WERI-Rb-1 (cell line): ENCODE measurements around the gene CRYBG2.

Source experiments
- DNase-seq: peaks from one replicate; pipeline ENCODE4 v3.0.0-alpha.2; 2020
- H3K27ac ChIP-seq: fragments of 250-450 bp; sonication (Bioruptor Pico); 2 replicates; pipeline ENCODE4 v1.5.1; 2020; ENCODE audit warnings: mild to moderate bottlenecking, moderate library complexity
- H3K27me3 ChIP-seq: fragments of 250-450 bp; sonication (Bioruptor Pico); 2 replicates; pipeline ENCODE4 v1.5.1; 2021; ENCODE audit warnings: mild to moderate bottlenecking, low read depth, moderate library complexity; ENCODE audit not compliant: insufficient read depth, severe bottlenecking
- H3K36me3 ChIP-seq: fragments of 250-450 bp; sonication (Bioruptor Pico); 2 replicates; pipeline ENCODE4 v1.5.1; 2020; ENCODE audit warnings: mild to moderate bottlenecking, moderate library complexity
- H3K4me3 ChIP-seq: 2 replicates; pipeline ENCODE4 v1.5.1; 2011; ENCODE audit warnings: low read depth, mild to moderate bottlenecking, control low read depth, low read length
- H3K9me3 ChIP-seq: fragments of 250-450 bp; sonication (Bioruptor Pico); 2 replicates; pipeline ENCODE4 v1.5.1; 2021; ENCODE audit warnings: mild to moderate bottlenecking, moderate library complexity; ENCODE audit not compliant: severe bottlenecking
- TF ChIP-seq, protein P1 (sequence below): IDR thresholded peaks from 2 replicates; pipeline ENCODE4 v1.5.1; 2011; ENCODE audit warnings: low read depth, mild to moderate bottlenecking, control low read depth, inconsistent platforms, low read length

CRYBG2 gene

DNA sequence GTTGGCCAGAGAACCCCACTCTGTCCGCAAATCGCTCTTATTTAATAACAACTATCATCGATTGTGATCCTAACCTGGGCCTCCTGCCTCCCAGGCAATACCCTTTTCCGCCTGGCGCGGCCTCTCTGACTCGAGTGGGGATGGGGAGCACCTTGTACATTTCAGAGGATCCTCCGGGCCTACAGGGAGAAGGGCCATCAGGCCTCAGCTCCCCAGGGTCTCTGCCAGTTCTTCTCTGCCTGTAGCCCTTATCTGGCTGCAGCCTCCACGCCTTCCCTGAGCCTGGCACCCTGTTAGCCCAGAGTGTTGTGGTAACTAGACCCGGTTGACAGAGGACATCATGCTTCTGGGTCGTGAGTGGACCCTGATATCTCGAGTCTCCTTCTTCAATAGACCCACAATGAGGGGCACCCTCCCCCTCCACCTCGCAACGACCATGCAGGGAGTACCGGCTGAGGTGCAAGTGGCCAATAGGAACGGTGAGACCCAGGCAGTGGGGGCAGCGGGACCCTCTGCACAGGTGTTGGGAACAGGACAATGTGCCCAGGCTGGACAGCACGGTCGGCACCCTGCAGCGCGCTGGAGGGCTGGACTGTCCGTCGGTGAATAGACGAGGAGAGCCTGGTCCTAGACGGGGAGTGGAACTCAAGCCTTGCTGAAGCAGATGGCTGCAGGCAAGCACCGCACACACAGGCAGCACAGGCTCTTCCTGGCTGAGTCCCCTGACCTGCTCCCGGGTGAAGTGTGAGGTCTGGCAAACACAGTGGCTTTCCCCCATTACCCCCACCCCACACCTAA lies 7.1 kb upstream of the CRYBG2 start:
- DNase-seq: no peak
- H3K27ac ChIP-seq: no peak overlapping the region
- H3K4me3 ChIP-seq: no peak overlapping the region
- TF ChIP-seq, protein P1, sequence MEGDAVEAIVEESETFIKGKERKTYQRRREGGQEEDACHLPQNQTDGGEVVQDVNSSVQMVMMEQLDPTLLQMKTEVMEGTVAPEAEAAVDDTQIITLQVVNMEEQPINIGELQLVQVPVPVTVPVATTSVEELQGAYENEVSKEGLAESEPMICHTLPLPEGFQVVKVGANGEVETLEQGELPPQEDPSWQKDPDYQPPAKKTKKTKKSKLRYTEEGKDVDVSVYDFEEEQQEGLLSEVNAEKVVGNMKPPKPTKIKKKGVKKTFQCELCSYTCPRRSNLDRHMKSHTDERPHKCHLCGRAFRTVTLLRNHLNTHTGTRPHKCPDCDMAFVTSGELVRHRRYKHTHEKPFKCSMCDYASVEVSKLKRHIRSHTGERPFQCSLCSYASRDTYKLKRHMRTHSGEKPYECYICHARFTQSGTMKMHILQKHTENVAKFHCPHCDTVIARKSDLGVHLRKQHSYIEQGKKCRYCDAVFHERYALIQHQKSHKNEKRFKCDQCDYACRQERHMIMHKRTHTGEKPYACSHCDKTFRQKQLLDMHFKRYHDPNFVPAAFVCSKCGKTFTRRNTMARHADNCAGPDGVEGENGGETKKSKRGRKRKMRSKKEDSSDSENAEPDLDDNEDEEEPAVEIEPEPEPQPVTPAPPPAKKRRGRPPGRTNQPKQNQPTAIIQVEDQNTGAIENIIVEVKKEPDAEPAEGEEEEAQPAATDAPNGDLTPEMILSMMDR: no peak
- no peaks in the 10 kb centered on the region for H3K9me3 ChIP-seq
- no peaks in the 10 kb centered on the region for H3K36me3 ChIP-seq
- H3K27me3 ChIP-seq: no peaks in the 10 kb centered on the region

- DNase-seq: no peak
- H3K4me3 ChIP-seq: no peak overlapping the region
- TF ChIP-seq, protein P1: no peak
- H3K36me3 ChIP-seq: no peaks in the 10 kb centered on the region
- H3K27me3 ChIP-seq: no peaks in the 10 kb centered on the region
- H3K27ac ChIP-seq: no peak overlapping the region
- no peaks in the 10 kb centered on the region for H3K9me3 ChIP-seq
Measured at GRCh38 chr1:26359981-26360806, 6.3 kb upstream of the CRYBG2 start.

GRCh38 chr1:26358411-26359384 lies 4.8 kb upstream of the CRYBG2 start:
- Histone ChIP-seq H3K9me3 (no peaks in the 10 kb centered on the region), H3K27me3 (no peaks in the 10 kb centered on the region), H3K27ac (no peak overlapping the region), H3K36me3 (no peaks in the 10 kb centered on the region), H3K4me3 (no peak overlapping the region)
- no peak for DNase-seq
- TF ChIP-seq, protein P1: no peak

DNA sequence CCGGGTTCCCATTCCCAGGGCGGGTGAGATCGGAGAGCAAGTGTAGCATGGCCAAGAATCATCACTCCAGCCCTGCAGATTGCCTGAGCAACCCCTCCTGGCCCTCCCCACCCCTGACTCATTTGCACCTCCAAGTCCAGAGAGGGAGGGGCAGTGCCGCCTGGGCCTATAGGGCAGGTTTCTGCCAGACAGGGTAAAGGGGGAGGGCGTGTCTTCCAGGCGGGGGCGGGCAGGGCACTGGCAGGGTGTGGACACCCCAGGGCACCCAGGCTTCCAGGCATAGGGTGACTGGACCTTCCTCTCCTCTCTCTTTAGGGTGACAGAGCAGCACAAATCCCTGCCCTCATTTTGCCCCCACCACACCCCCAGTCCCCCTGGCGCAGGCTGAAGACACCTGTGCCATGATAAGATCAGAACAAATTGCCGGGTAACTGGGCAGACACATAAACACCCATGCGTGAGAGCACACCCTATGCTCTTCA lies 3.2 kb upstream of the CRYBG2 start:
- TF ChIP-seq, protein P1: no peak
- no peak for DNase-seq
- no peaks in the 10 kb centered on the region for H3K27me3 ChIP-seq
- H3K4me3 ChIP-seq: no peak overlapping the region
- no peak overlapping the region for H3K27ac ChIP-seq
- no peaks in the 10 kb centered on the region for H3K9me3 ChIP-seq
- H3K36me3 ChIP-seq: no peaks in the 10 kb centered on the region

GRCh38 chr1:26356106-26356505 lies 2.2 kb upstream of the CRYBG2 start:
- Histone ChIP-seq H3K4me3 (no peak overlapping the region), H3K27ac (no peak overlapping the region)
- TF ChIP-seq, protein P1: no peak

More at GRCh38 chr1:26356106-26356505, 2.2 kb upstream of the CRYBG2 start:
- DNase-seq: no peak
- Histone ChIP-seq H3K9me3 (no peaks in the 10 kb centered on the region), H3K27me3 (no peaks in the 10 kb centered on the region), H3K36me3 (no peaks in the 10 kb centered on the region)
